ENCODE data around the gene ZBTB42. TPM values are rescaled to one million over a fixed set of nuclear protein-coding genes. Genes with fewer than 3 reads are reported as not detected.

Gene ZBTB42
- total and polyA plus RNA-seq, 2 of the 13 experiments (the other 11 are each of a cell fraction or from before 2014, with no cell fraction given): 2.8 to 4.2 TPM

DNA sequence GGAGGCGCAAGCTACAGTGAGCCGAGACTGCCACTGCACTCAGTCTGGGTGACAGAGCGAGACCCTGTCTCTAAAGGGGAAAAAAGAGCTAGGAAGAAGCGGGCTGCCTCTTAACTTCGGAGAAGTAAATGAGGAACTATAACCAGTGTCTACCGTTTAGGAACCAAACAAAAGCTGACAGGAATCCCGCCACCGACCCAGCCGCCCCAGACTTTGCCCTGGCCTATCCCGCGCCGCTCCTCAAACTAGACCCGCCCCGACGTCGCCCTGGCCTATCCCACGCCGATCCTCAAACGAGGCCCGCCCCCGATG lies 48.5 kb upstream of the ZBTB42 start (continued):
- TF ChIP-seq, protein P1, sequence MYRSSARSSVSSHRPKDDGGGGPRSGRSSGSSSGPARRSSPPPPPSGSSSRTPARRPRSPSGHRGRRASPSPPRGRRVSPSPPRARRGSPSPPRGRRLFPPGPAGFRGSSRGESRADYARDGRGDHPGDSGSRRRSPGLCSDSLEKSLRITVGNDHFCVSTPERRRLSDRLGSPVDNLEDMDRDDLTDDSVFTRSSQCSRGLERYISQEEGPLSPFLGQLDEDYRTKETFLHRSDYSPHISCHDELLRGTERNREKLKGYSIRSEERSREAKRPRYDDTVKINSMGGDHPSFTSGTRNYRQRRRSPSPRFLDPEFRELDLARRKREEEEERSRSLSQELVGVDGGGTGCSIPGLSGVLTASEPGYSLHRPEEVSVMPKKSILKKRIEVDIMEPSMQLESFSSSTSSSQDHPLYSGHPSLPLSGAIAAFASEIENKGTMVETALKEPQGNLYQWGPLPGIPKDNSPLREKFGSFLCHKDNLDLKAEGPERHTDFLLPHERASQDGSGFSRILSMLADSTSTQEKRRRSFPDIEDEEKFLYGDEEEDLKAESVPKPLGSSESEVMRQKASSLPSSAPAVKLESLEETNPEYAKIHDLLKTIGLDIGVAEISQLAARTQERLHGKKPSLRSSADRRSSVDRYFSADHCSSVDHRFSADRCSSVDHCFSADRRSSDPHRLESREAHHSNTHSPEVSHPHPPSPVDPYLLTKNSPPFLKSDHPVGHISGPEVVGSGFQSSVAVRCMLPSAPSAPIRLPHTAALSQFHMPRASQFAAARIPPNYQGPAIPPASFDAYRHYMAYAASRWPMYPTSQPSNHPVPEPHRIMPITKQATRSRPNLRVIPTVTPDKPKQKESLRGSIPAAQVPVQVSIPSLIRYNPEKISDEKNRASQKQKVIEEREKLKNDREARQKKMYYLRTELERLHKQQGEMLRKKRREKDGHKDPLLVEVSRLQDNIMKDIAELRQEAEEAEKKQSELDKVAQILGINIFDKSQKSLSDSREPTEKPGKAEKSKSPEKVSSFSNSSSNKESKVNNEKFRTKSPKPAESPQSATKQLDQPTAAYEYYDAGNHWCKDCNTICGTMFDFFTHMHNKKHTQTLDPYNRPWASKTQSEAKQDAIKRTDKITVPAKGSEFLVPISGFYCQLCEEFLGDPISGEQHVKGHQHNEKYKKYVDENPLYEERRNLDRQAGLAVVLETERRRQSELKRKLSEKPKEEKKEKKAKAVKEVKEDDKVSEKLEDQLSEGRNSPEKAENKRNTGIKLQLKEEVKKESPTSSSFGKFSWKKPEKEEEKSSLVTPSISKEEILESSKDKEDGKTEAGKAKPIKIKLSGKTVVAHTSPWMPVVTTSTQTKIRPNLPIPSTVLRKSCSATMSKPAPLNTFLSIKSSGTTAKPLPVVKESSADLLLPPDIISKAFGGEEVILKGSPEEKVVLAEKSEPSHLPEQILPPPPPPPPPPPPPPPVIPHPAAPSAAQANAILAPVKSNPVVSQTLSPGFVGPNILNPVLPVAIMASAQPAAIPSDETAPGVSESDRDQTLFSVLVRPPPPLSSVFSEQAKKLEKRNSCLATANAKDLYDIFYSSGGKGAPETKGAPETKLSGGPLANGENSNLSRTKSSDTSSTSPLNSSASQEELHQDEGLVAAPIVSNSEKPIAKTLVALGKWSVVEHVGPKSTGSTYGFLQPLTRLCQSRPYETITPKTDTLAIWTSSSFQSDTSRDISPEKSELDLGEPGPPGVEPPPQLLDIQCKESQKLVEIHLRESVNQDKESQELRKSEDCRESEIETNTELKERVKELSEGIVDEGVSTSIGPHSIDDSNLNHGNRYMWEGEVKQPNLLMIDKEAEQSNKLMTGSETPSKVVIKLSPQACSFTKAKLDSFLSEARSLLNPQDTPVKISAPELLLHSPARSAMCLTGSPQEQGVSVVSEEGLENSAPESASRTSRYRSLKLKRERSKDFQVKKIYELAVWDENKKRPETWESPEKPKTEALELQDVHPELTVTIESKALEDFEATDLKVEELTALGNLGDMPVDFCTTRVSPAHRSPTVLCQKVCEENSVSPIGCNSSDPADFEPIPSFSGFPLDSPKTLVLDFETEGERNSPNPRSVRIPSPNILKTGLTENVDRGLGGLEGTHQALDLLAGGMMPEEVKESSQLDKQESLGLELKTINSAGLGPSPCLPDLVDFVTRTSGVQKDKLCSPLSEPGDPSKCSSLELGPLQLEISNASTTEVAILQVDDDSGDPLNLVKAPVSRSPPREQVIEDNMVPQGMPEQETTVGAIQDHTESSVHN (CRISPR knock-in tag; IDR thresholded peaks at IDR 0.05): 0 out of 2 replicates have a peak, but pooled peaks have one; percentile 1
- TF ChIP-seq, protein P2, sequence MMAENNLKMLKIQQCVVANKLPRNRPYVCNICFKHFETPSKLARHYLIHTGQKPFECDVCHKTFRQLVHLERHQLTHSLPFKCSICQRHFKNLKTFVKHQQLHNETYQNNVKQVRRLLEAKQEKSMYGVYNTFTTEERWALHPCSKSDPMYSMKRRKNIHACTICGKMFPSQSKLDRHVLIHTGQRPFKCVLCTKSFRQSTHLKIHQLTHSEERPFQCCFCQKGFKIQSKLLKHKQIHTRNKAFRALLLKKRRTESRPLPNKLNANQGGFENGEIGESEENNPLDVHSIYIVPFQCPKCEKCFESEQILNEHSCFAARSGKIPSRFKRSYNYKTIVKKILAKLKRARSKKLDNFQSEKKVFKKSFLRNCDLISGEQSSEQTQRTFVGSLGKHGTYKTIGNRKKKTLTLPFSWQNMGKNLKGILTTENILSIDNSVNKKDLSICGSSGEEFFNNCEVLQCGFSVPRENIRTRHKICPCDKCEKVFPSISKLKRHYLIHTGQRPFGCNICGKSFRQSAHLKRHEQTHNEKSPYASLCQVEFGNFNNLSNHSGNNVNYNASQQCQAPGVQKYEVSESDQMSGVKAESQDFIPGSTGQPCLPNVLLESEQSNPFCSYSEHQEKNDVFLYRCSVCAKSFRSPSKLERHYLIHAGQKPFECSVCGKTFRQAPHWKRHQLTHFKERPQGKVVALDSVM (CRISPR knock-in tag; IDR thresholded peaks at IDR 0.05): peak; percentile 92
- TF ChIP-seq HNRNPK (IDR thresholded peaks at IDR 0.05; ENCODE audit: low read depth, low read length, poor library complexity, severe bottlenecking): no peak
- no peak for TF ChIP-seq ZNF570 (CRISPR knock-in tag; IDR thresholded peaks at IDR 0.05; ENCODE audit: borderline replicate concordance)
- TF ChIP-seq, protein P3, sequence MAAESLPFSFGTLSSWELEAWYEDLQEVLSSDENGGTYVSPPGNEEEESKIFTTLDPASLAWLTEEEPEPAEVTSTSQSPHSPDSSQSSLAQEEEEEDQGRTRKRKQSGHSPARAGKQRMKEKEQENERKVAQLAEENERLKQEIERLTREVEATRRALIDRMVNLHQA (CRISPR knock-in tag; IDR thresholded peaks at IDR 0.05): no peak
- TF ChIP-seq, protein P4, sequence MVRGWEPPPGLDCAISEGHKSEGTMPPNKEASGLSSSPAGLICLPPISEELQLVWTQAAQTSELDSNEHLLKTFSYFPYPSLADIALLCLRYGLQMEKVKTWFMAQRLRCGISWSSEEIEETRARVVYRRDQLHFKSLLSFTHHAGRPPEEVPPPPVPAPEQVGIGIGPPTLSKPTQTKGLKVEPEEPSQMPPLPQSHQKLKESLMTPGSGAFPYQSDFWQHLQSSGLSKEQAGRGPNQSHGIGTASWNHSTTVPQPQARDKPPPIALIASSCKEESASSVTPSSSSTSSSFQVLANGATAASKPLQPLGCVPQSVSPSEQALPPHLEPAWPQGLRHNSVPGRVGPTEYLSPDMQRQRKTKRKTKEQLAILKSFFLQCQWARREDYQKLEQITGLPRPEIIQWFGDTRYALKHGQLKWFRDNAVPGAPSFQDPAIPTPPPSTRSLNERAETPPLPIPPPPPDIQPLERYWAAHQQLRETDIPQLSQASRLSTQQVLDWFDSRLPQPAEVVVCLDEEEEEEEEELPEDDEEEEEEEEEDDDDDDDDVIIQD (CRISPR knock-in tag; IDR thresholded peaks at IDR 0.05; ENCODE audit: low read depth): no peak
- no peak for TF ChIP-seq ZNF101 (CRISPR knock-in tag; IDR thresholded peaks at IDR 0.05; ENCODE audit: borderline replicate concordance, low read depth)
- TF ChIP-seq ADNP (CRISPR knock-in tag; IDR thresholded peaks at IDR 0.05): no peak
- no peak for TF ChIP-seq SIN3B (IDR thresholded peaks at IDR 0.05; ENCODE audit: low read length)
- no peak for TF ChIP-seq TBL1XR1 (IDR thresholded peaks at IDR 0.05; ENCODE audit: borderline replicate concordance, low read length, partially characterized antibody)
- TF ChIP-seq MED1 (CRISPR knock-in tag; IDR thresholded peaks at IDR 0.05): no peak
- TF ChIP-seq ZNF224 (CRISPR knock-in tag; IDR thresholded peaks at IDR 0.05): no peak
- no peak for TF ChIP-seq ELF4 (CRISPR knock-in tag; IDR thresholded peaks at IDR 0.05; ENCODE audit: borderline replicate concordance)
- TF ChIP-seq SIN3A (IDR thresholded peaks at IDR 0.05; ENCODE audit: borderline replicate concordance, low read depth, low read length): peak; percentile 78; the same call in 1 of the 2 replicates
- TF ChIP-seq MZF1 (CRISPR knock-in tag; IDR thresholded peaks at IDR 0.05; ENCODE audit: borderline replicate concordance): no peak
- no peak for TF ChIP-seq STAT5B (CRISPR knock-in tag; IDR thresholded peaks at IDR 0.05)
- TF ChIP-seq, protein P5, sequence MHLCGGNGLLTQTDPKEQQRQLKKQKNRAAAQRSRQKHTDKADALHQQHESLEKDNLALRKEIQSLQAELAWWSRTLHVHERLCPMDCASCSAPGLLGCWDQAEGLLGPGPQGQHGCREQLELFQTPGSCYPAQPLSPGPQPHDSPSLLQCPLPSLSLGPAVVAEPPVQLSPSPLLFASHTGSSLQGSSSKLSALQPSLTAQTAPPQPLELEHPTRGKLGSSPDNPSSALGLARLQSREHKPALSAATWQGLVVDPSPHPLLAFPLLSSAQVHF (CRISPR knock-in tag; IDR thresholded peaks at IDR 0.05): 0 out of 2 replicates have a peak, but pooled peaks have one; percentile 5
- no peak; the same call in 1 of the 2 replicates for TF ChIP-seq ZNF510 (CRISPR knock-in tag; IDR thresholded peaks at IDR 0.05; ENCODE audit: low read depth)

Measured in HepG2 (cell line).